ENCODE results near the gene TDRD9.

- no peak for TF ChIP-seq TAF1 (IDR thresholded peaks at IDR 0.05; ENCODE audit: borderline replicate concordance, insufficient read depth, low read length)
- TF ChIP-seq, protein P1, sequence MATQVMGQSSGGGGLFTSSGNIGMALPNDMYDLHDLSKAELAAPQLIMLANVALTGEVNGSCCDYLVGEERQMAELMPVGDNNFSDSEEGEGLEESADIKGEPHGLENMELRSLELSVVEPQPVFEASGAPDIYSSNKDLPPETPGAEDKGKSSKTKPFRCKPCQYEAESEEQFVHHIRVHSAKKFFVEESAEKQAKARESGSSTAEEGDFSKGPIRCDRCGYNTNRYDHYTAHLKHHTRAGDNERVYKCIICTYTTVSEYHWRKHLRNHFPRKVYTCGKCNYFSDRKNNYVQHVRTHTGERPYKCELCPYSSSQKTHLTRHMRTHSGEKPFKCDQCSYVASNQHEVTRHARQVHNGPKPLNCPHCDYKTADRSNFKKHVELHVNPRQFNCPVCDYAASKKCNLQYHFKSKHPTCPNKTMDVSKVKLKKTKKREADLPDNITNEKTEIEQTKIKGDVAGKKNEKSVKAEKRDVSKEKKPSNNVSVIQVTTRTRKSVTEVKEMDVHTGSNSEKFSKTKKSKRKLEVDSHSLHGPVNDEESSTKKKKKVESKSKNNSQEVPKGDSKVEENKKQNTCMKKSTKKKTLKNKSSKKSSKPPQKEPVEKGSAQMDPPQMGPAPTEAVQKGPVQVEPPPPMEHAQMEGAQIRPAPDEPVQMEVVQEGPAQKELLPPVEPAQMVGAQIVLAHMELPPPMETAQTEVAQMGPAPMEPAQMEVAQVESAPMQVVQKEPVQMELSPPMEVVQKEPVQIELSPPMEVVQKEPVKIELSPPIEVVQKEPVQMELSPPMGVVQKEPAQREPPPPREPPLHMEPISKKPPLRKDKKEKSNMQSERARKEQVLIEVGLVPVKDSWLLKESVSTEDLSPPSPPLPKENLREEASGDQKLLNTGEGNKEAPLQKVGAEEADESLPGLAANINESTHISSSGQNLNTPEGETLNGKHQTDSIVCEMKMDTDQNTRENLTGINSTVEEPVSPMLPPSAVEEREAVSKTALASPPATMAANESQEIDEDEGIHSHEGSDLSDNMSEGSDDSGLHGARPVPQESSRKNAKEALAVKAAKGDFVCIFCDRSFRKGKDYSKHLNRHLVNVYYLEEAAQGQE (IDR thresholded peaks at IDR 0.05; ENCODE audit: insufficient read depth in 1 of 2, low read depth in 2 of 2, low read length in 2 of 2) = no peak
Measured at GRCh38 chr14:104051092-104051813, 123.0 kb downstream of the TDRD9 start.
